NCI-H524 treated with DMSO at 0.1 percent for 48 hours (cell line): ENCODE data around the gene TEKTIP1.

Experiments used
- DNase-seq: peaks from one replicate; lab custom pipeline; 2025; lab: John Stamatoyannopoulos, UW

The TEKTIP1 gene

GRCh38 chr19:3537438-3538240 is 1.3 kb upstream of the TEKTIP1 start:
- DNase-seq: no peak

DNA sequence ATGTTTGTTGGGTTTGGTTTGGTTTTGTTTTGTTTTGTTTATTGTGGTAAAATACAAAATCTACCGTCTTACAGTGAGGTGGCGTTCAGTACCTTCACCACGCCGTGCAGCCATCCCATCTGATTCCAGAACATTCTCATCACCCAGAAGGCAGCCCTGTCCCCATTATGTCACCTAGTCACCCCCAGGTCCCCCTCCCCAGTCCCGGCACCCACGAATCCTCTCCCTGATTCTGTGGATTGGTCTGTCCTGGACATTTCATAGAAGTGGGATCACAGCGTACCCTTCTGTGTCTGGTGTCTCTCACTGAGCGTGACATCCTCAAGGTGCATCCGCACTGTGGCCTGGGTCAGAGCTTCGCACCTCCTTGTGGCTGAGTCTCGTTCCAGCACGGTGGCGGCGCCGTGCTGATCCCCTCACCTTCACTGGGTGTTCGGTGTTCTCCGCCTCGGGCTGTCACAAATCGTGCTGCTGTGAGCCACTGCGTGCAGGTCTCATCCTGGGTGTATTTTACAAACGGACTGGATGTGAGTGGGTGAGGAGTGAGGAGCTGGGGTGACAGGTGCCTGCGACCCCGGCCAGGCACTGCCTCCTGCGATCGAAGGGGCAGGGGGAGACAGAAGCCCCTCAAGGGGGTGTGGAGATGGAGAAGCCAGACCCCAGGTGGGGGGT is 580 bp upstream of the TEKTIP1 start:
- DNase-seq: no peak

GRCh38 chr19:3539756-3540118 is 763 bp downstream of the TEKTIP1 start:
- no peak for DNase-seq

DNA sequence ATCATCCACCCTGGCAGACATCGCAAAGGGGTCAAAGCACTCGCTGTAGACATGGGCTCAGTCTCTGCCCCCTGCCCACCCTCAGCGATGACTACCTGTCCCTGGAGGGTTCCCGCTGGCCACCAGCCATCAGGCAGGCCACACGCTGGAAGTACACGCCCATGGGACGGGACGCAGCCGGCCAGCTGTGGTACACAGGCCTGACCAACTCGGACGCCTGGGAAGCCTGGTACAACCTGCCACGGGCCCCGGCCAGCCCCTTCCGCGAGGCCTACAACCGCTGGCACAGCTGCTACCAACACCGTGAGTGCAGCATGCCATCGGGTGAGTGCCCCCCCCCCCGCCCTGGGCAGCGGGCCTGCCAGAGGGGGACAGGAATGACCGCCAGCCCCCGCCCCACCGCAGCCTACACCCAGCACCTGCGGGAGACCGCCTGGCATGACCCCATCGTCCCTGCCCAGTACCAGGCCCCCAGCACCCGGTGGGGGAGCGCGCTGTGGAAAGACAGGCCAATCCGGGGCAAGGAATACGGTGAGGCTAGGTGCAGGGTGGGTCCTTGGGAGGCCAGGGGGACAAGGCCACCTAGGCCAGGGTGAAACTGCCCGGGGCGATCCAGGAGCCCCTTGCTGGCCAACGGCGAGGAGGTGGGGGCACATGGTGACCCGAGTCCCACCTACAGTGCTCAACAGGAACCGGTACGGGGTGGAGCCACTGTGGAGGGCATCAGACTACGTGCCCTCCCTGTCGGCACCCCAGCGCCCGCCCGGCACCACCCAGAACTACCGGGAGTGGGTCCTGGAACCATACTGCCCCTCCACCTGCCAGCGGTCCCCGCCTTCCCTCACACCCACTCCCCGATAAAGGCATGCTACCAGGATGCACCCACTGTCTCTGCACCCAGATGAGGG is 4.4 kb downstream of the TEKTIP1 start:
- DNase-seq: no peak

DNA sequence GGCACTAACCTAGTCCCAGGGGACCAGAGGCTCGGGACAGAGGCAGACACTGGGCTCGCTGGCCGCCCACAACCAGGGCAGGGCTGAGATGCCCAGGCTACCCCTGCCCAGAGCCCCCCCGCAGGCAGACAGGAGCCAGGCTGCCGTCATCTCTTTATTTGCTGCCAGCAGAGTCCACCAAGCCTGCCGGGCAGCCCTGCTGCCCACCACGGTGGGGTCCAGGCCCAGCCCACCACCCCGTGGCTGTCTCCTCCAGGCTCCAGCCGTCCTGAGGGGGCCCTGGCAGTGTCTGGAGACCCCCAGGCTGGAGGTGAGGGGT is 5.0 kb downstream of the TEKTIP1 start:
- DNase-seq: no peak

DNA sequence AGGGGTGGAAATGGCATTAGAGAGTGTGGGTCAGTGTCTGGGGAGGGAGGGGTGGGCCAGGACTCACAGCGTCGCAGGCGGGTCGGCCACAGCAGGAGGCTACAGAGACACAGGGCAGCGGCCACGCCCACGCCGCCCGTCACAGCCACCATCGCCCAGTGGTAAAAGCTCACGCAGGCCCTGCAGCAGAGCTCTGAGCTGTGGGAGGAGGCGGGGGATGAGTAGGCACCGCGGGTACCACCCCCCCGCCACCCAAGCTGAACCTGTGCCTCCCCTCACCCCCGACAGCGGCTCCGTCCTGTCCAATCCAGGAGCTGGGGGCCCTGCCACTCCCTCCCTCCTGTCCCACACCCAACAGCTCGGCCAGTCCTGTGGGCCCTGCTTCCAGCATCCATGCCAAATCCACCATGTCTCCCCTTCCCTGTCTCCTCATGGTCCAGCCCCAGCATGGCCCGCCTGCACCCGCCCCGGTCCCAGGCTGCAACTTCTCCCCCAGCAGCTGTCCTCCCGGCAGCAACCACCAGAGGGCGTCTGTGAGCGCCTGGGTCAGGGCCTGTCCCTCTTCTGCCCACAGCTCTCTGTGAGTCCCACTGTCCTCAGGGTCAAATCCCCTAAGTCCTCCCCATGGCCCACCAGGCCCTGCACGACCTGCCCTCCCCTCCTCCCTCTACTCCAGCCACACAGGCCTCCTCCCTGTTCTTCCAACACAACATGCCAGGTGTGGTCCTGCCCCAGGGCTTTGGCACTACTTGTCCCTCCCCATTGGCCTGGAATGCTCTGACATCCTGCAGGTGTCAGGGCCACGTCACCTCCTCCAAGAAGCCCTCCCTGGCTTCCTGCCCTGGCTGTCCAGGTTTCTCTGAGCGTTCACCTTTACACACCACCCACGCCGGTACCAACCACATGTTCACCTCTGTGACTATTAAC is 6.0 kb downstream of the TEKTIP1 start:
- DNase-seq: no peak

DNA sequence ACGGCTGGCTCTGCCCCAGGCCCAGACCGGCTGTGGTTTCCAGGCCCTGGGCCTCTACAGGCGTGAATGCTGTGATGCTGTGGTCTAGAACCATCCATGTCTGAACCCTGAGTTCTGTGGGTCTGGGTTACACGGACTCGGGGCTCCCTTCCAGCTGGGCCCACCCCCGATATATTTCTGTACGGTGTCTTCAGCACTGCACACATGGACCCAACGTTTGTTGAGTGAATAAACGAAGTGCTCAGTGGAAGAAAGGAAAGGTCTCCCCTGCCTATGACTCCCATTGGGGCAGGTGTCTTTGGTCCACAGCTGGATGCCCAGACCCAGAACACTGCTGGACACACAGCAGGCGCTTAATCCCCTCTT is 6.7 kb downstream of the TEKTIP1 start:
- DNase-seq: no peak

- DNase-seq: no peak
Measured at GRCh38 chr19:3546119-3546518, 7.1 kb downstream of the TEKTIP1 start.

DNA sequence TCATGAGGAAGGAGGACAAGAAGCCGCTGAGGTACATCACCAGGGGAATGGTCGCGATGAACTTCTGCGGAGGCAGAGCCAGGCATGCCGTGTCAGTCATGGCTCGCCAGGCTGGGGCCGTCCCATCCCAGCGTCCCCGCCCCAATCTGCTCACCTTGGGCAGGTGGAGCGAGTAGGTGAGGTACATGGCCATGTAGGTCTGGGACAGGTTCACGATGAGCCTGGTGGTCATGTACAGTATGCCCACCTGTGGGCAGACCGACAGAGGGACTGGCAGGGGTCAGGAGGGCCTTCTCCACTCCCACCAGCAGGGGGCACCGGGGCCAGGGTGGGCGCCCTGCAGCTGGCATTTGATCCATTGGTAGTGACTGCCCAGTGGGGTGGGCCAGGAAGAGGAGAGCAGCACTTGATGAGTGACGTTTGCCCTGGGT is 8.3 kb downstream of the TEKTIP1 start:
- no peak for DNase-seq

GRCh38 chr19:3547767-3548282 is 8.9 kb downstream of the TEKTIP1 start:
- DNase-seq: no peak

DNA sequence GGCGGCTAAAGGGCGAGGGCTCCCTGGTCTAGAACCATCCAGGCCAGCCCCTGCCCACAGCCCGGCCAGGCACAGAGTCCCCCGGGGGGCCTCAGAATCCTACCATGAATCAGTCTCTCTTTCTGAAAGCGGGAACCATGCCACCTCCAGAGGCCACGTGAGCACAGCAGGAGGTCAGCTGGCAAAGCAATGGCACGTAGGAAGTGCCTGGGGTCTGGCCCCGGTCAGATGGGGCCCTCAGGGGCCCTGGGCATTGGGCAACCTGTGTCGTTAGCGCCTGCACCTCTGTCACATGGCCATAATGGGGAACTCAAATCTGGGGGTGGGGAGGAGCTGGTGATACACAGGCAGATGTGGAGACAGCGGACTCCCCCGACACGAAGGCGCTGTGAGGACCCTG is 9.6 kb downstream of the TEKTIP1 start:
- no peak for DNase-seq

- DNase-seq: no peak
Measured at GRCh38 chr19:3549816-3550215, 10.8 kb downstream of the TEKTIP1 start.

- no peak for DNase-seq
Measured at GRCh38 chr19:3550947-3551791, 12.2 kb downstream of the TEKTIP1 start.

DNA sequence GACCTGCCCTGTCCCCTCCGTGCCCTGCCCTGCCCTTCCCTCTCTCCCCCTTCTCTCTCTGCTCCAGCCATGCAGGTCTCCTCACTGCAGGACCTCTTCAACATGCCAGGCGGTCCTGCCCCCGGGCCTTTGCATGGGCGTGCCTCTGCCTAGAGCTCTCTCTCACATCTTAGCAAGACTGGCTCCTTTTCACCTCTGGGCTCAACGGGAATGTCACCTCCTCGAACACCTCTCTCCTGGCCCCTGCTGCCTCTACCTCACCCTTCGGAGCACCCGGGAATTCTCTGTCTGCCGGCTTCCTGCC is 12.8 kb downstream of the TEKTIP1 start:
- DNase-seq: no peak

- DNase-seq: no peak
Measured at GRCh38 chr19:3554254-3555083, 15.5 kb downstream of the TEKTIP1 start.

DNA sequence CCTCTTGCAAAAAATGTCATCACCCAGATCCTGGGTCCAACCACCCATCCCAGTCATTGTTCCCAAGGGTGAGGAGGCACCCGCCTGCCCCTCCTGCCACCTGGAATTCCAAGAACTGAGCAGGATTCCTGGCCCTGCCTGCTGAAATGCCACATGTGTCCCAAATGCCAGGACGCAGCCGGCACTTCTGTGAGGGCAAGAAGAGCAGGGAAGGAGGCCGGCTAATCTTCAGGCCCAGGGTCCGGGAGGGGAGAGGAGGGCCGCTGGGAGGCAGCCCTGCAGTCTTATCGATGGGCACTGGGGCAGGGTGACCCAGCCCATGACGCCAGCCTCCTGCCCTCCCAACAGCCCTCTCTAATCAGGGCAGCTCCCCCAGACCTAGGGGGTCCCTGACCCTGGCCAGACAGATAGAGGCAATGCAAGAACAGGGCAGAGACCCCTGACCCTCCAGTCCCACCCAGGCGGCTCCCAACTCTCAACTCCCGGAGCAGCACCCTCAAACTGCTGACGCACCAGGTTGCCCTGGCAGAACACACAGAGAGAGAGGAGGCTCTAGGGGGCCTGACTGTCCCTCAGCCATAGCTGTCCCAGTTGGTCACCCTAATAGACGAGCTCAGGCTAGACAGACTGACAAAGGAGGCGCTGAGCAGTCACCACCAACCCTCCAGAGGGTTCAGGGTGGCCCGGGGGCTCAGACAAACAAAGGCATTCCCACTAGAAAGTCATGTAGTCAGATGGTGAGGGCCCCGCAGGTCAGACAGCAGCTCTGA is 16.9 kb downstream of the TEKTIP1 start:
- no peak for DNase-seq

GRCh38 chr19:3556423-3556977 is 17.5 kb downstream of the TEKTIP1 start:
- no peak for DNase-seq

DNA sequence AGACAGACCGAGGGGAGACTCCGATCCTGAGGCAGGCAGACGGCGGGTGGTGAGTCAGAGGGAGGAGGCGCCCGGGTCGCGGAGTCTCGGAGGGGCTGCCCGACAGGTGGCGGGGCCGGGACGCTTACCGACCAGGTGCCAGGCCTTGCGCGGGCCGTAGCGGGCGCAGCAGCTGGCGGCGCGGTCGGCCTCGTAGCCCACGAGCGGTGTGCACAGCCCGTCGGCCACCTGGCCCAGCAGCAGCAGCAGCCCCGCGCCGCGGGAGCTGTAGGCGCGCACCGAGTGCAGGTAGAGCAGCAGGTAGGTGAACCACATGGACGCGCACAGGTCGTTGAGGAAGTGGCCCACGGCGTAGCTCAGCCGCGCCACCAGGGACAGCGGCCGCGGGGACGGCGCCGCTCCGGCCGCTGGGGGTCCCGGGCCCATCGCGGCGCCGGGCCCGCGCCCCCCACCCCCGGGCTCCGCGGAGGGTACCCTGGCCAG is 18.0 kb downstream of the TEKTIP1 start:
- no peak for DNase-seq
